ENCODE measurements around the gene TACC2. TPM values are rescaled to one million over a fixed set of nuclear protein-coding genes. Genes with fewer than 3 reads are reported as not detected.
A peak's percentile ranks its signal among the peaks of the same experiment; 100 is the strongest.

Gene TACC2
- total RNA-seq, 4 donors from 2014 or later, result 105 to 334 (median 235) TPM

DNA sequence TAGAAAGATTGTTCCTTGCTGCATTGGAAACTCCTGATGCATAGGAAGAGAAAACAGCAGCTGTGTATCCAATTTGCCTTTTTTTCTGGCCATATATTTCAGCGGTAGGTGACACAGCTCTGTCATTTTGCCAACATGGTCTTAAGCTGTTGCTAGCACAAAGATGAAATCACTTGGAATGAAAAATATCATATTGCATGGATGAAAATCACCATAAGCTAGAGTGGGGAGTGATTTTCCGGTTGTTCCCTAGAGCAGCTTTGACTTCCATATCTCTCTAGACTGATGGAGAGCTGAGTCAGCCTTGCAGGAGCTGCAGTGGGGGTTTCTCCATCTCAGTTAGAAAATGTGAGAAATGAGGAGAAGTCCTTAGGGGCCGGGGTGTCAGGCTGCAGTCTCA, 243.8 kb downstream of the TACC2 start:
- H3K4me1 ChIP-seq, result peaks cover 34% of the 10 kb centered on the region in 2 donors
- in situ Hi-C loops (cut with MboI; ENCODE audit: low sequenced_read_pairs in 4 of 4), result no loop called here
- peaks cover 0 to 53% of the 10 kb centered on the region in 2 donors for H3K36me3 ChIP-seq

GRCh38 chr10:122233857-122234348, 244.9 kb downstream of the TACC2 start:
- Histone ChIP-seq H3K36me3 (peaks cover 0 to 53% of the 10 kb centered on the region in 2 donors), H3K27ac (peak overlapping the region; percentile 83 to 95 (median 86)), H3K4me1 (peaks cover 34% of the 10 kb centered on the region in 2 donors), H3K9me3 (no peaks in the 10 kb centered on the region), H3K4me3 (no peak overlapping the region), H3K27me3 (no peaks in the 10 kb centered on the region)
- intact Hi-C loops (cut with DNase I; ENCODE audit: low total_unique reads) (loop anchor here (2.0 to 10.0 kb wide), 2 partner anchors 83 to 179 kb away; no protein-coding TSS in a partner anchor), in situ Hi-C loops (cut with MboI; ENCODE audit: low sequenced_read_pairs in 4 of 4) (no loop called here)
- DNase-seq (peak; percentile 81 to 85), ATAC-seq (peak; percentile 63 to 68)
- TF ChIP-seq POLR2A (IDR thresholded peaks at IDR 0.05) (peak in 1 of 2 donors; percentile 11), CTCF (IDR thresholded peaks at IDR 0.05 in 4 of 5, conservative IDR thresholded peaks at IDR 0.05 in 1 of 5) (peak in 1 of 5 experiments; percentile 31)

More for the DNA sequence above, 243.8 kb downstream of the TACC2 start:
- no peak for TF ChIP-seq CTCF (IDR thresholded peaks at IDR 0.05 in 4 of 5, conservative IDR thresholded peaks at IDR 0.05 in 1 of 5)
- no peak for TF ChIP-seq POLR2A (IDR thresholded peaks at IDR 0.05)
- Histone ChIP-seq H3K27me3 (no peaks in the 10 kb centered on the region), H3K4me3 (no peak overlapping the region), H3K27ac (peak overlapping the region; percentile 83 to 95 (median 86)), H3K9me3 (no peaks in the 10 kb centered on the region)
- intact Hi-C loops (cut with DNase I; ENCODE audit: low total_unique reads), result loop anchor here (2.0 to 10.0 kb wide), 2 partner anchors 82 to 178 kb away; no protein-coding TSS in a partner anchor
- ATAC-seq (peak in 1 of 2 donors; percentile 21), DNase-seq (no peak)

GRCh38 chr10:122234416-122234815, 245.5 kb downstream of the TACC2 start:
- DNase-seq, result peak in 1 of 2 donors; percentile 44

DNA sequence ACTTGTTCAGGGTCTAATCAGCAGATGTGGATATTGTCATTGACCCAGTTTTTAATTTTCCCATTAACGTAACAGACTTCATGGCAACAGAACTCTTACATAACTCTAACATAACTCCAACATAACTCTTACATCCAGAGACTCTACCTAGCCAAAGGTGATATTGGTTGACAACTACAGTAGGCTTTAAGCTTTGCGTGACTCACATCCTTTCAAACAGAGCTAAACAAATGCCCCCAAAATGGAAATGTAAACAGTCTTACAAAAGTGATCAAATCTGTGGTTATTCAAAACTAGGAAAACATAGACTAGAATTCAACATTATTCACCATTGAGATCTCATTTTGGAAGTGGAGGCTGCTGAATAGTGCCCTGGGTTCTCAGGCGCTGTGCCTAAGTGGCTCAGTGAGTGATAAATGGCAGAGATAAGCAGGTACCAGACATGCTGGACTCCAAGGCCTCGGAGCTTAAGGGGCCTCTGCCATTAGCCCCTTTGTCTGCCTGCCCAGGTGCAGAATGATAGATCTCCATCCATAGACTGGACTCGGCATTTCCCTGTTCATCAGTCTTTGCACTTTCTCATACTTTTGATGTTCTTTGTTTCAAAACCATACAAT, 247.8 kb downstream of the TACC2 start:
- H3K36me3 ChIP-seq, result peaks cover 0 to 59% of the 10 kb centered on the region in 2 donors
- intact Hi-C loops (cut with DNase I; ENCODE audit: low total_unique reads) (loop anchor here (10.0 kb wide), 1 partner anchor 182 kb away; no protein-coding TSS in a partner anchor), in situ Hi-C loops (cut with MboI; ENCODE audit: low sequenced_read_pairs in 4 of 4) (no loop called here)
- DNase-seq (no peak), ATAC-seq (no peak)
- no peaks in the 10 kb centered on the region for H3K27me3 ChIP-seq
- peaks cover 28 to 30% of the 10 kb centered on the region in 2 donors for H3K4me1 ChIP-seq
- H3K9me3 ChIP-seq, result no peaks in the 10 kb centered on the region
- TF ChIP-seq CTCF (IDR thresholded peaks at IDR 0.05 in 4 of 5, conservative IDR thresholded peaks at IDR 0.05 in 1 of 5), result no peak
- TF ChIP-seq POLR2A (IDR thresholded peaks at IDR 0.05), result no peak
- peak overlapping the region in 2 of 4 donors; percentile 7 to 95 for H3K27ac ChIP-seq
- no peak overlapping the region for H3K4me3 ChIP-seq

More at GRCh38 chr10:122234416-122234815, 245.5 kb downstream of the TACC2 start:
- peak overlapping the region; percentile 83 to 95 (median 86) for H3K27ac ChIP-seq
- no peak for TF ChIP-seq CTCF (IDR thresholded peaks at IDR 0.05 in 4 of 5, conservative IDR thresholded peaks at IDR 0.05 in 1 of 5)
- peak in 1 of 2 donors; percentile 34 for TF ChIP-seq POLR2A (IDR thresholded peaks at IDR 0.05)
- peaks cover 0 to 53% of the 10 kb centered on the region in 2 donors for H3K36me3 ChIP-seq
- intact Hi-C loops (cut with DNase I; ENCODE audit: low total_unique reads), result loop anchor here (10.0 kb wide), 1 partner anchor 180 kb away; no protein-coding TSS in a partner anchor
- no peaks in the 10 kb centered on the region for H3K27me3 ChIP-seq
- ATAC-seq, result peak; percentile 72 to 83
- H3K9me3 ChIP-seq, result no peaks in the 10 kb centered on the region
- no peak overlapping the region for H3K4me3 ChIP-seq
- peaks cover 34% of the 10 kb centered on the region in 2 donors for H3K4me1 ChIP-seq
- in situ Hi-C loops (cut with MboI; ENCODE audit: low sequenced_read_pairs in 4 of 4), result no loop called here

Measured in gastrocnemius medialis (tissue), 4 donors.